ENCODE data around the gene SLC2A4RG.

- TF ChIP-seq POLR2A (IDR thresholded peaks at IDR 0.05) (no peak), CTCF (IDR thresholded peaks at IDR 0.05) (no peak), POLR2AphosphoS5 (IDR thresholded peaks at IDR 0.05) (no peak), EP300 (IDR thresholded peaks at IDR 0.05; ENCODE audit: low read depth) (no peak)
Measured at GRCh38 chr20:63712191-63712590, 27.4 kb upstream of the SLC2A4RG start.
